ENCODE data around the gene ALOX5. TPM values are rescaled to one million over a fixed set of nuclear protein-coding genes. Genes with fewer than 3 reads are reported as not detected.

Gene ALOX5
- 1.7 and 4.8 TPM in 2 replicates for total RNA-seq

DNA sequence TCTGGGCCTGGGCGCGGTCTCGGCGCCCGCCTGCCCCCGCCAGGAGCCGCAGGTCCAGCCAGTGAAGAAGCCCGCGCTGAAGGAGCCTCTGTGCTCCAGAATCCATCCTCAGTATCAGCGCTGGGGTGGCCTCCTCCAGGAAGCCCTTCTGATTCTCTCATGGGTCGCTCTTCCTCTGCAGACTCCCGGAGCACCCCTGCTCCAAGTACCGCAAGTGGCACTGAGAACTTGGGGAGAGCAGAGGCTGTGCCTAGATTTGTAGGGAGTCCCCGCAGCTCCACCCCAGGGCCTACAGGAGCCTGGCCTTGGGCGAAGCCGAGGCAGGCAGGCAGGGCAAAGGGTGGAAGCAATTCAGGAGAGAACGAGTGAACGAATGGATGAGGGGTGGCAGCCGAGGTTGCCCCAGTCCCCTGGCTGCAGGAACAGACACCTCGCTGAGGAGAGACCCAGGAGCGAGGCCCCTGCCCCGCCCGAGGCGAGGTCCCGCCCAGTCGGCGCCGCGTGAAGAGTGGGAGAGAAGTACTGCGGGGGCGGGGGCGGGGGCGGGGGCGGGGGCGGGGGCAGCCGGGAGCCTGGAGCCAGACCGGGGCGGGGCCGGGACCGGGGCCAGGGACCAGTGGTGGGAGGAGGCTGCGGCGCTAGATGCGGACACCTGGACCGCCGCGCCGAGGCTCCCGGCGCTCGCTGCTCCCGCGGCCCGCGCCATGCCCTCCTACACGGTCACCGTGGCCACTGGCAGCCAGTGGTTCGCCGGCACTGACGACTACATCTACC is at the start of gene ALOX5:
ALOX5 (plus strand) TSS at position 641 of the 774 bp plus-strand sequence; CDS start at position 705, 64 bp downstream.

Other genes with a start within 250 kb of the ALOX5 start
- gene OR13A1, start 58.6 kb upstream of the ALOX5 start, total RNA-seq: under 0.01 TPM in 1 of 2 replicates, not detected in the other

Measured in tracheal epithelial cell (primary cell).